ENCODE results near the gene OR4N5. TPM values are rescaled to one million over a fixed set of nuclear protein-coding genes. Genes with fewer than 3 reads are reported as not detected.
"Not testable (repeated sequence)": the region's sequence is repeated elsewhere in the genome, so short reads cannot be mapped to it uniquely, and the experiment has no call there.

OR4N5 gene
- not detected in 2 replicates for total RNA-seq

- Histone ChIP-seq H3K27me3 (ENCODE audit: control insufficient read depth, insufficient read depth, low read length) (no peaks in the 10 kb centered on the region), H3K4me3 (ENCODE audit: low read depth, low read length) (no peak within 1 kb of the TSS), H3K36me3 (ENCODE audit: control insufficient read depth, insufficient read depth, low read length) (no peaks in the 10 kb centered on the region)
- no peak for TF ChIP-seq CTCF (IDR thresholded peaks at IDR 0.05; ENCODE audit: insufficient read depth, low read length, poor library complexity, severe bottlenecking)
- no peak for DNase-seq (ENCODE audit: low read depth)
These were observed at the start of gene OR4N5 for GRCh38 chr14:20138520-20138919. TSS of gene OR4N5 (plus strand) at chr14:20138820. CDS start at chr14:20143736, 4,916 bp downstream.

- no peaks in the 10 kb centered on the region for H3K36me3 ChIP-seq (ENCODE audit: control insufficient read depth, insufficient read depth, low read length)
- H3K27me3 ChIP-seq (ENCODE audit: control insufficient read depth, insufficient read depth, low read length), result no peaks in the 10 kb centered on the region
- H3K4me3 ChIP-seq (ENCODE audit: low read depth, low read length), result no peak overlapping the region
- no peak for TF ChIP-seq CTCF (IDR thresholded peaks at IDR 0.05; ENCODE audit: insufficient read depth, low read length, poor library complexity, severe bottlenecking)
- DNase-seq (ENCODE audit: low read depth), result no peak
These were observed 46.6 kb upstream of the OR4N5 start for GRCh38 chr14:20092050-20092449.

GRCh38 chr14:20093442-20093841 is 45.2 kb upstream of the OR4N5 start:
- Histone ChIP-seq H3K27me3 (ENCODE audit: control insufficient read depth, insufficient read depth, low read length) (no peaks in the 10 kb centered on the region), H3K4me3 (ENCODE audit: low read depth, low read length) (no peak overlapping the region), H3K36me3 (ENCODE audit: control insufficient read depth, insufficient read depth, low read length) (no peaks in the 10 kb centered on the region)
- no peak for TF ChIP-seq CTCF (IDR thresholded peaks at IDR 0.05; ENCODE audit: insufficient read depth, low read length, poor library complexity, severe bottlenecking)
- no peak for DNase-seq (ENCODE audit: low read depth)

GRCh38 chr14:20098926-20099770 is 39.5 kb upstream of the OR4N5 start:
- not testable (repeated sequence) for H3K4me3 ChIP-seq (ENCODE audit: low read depth, low read length); H3K36me3 ChIP-seq (ENCODE audit: control insufficient read depth, insufficient read depth, low read length); H3K27me3 ChIP-seq (ENCODE audit: control insufficient read depth, insufficient read depth, low read length); DNase-seq (ENCODE audit: low read depth)

GRCh38 chr14:20110438-20110837 is 28.2 kb upstream of the OR4N5 start, which contains the start of gene OR4K17:
TSS of gene OR4K17 (plus strand) at chr14:20110739. CDS start at chr14:20117500, 6,761 bp downstream.
- Histone ChIP-seq H3K4me3 (ENCODE audit: low read depth, low read length) (no peak within 1 kb of the TSS), H3K27me3 (ENCODE audit: control insufficient read depth, insufficient read depth, low read length) (no peaks in the 10 kb centered on the region), H3K36me3 (ENCODE audit: control insufficient read depth, insufficient read depth, low read length) (no peaks in the 10 kb centered on the region)
- no peak for TF ChIP-seq CTCF (IDR thresholded peaks at IDR 0.05; ENCODE audit: insufficient read depth, low read length, poor library complexity, severe bottlenecking)
- no peak for DNase-seq (ENCODE audit: low read depth)

GRCh38 chr14:20112321-20112720 is 26.3 kb upstream of the OR4N5 start:
- no peak overlapping the region for H3K4me3 ChIP-seq (ENCODE audit: low read depth, low read length)
- no peak for DNase-seq (ENCODE audit: low read depth)
- no peak for TF ChIP-seq CTCF (IDR thresholded peaks at IDR 0.05; ENCODE audit: insufficient read depth, low read length, poor library complexity, severe bottlenecking)

More at GRCh38 chr14:20112321-20112720, 26.3 kb upstream of the OR4N5 start:
- Histone ChIP-seq H3K36me3 (ENCODE audit: control insufficient read depth, insufficient read depth, low read length) (no peaks in the 10 kb centered on the region), H3K27me3 (ENCODE audit: control insufficient read depth, insufficient read depth, low read length) (no peaks in the 10 kb centered on the region)
